H7 (cell line): ENCODE data around the gene GDE1. TPM values are rescaled to one million over a fixed set of nuclear protein-coding genes. Genes with fewer than 3 reads are reported as not detected.

ENCODE experiments used
- DNase-seq: peaks from one replicate; pipeline ENCODE4 v3.0.0; 2012
- H3K27me3 ChIP-seq: 2 replicates; pipeline ENCODE4 v1.6.0; 2011; ENCODE audit warnings: mild to moderate bottlenecking, low read length; ENCODE audit not compliant: control insufficient read depth, insufficient read depth
- H3K36me3 ChIP-seq: replicated peaks from 2 replicates; pipeline ENCODE4 v1.5.1; 2011; ENCODE audit warnings: low read length; ENCODE audit not compliant: control insufficient read depth, insufficient read depth
- H3K4me3 ChIP-seq: 2 replicates; pipeline ENCODE4 v1.5.1; 2011; ENCODE audit warnings: low read depth, mild to moderate bottlenecking, control low read depth, low read length, moderate library complexity; ENCODE audit not compliant: insufficient read depth
- total RNA-seq: library from RNA; depleted of rRNA; stranded (reverse); fragments of >200 nt; shearing (Covaris generic); gene quantifications from 2 replicates; pipeline ENCODE4 v1.2.3, GENCODE V29; 2014

GDE1 gene
- total RNA-seq, 1 experiment from 2014 or later, result 57.8 TPM

GRCh38 chr16:19486051-19486450 lies 35.8 kb downstream of the GDE1 start:
- Histone ChIP-seq H3K4me3 (no peak overlapping the region), H3K36me3 (no peaks in the 10 kb centered on the region), H3K27me3 (no peaks in the 10 kb centered on the region)
- DNase-seq, result no peak

GRCh38 chr16:19485611-19486010 lies 36.3 kb downstream of the GDE1 start:
- Histone ChIP-seq H3K36me3 (no peaks in the 10 kb centered on the region), H3K27me3 (no peaks in the 10 kb centered on the region), H3K4me3 (no peak overlapping the region)
- no peak for DNase-seq

GRCh38 chr16:19484096-19484495 lies 37.8 kb downstream of the GDE1 start:
- DNase-seq, result no peak
- no peaks in the 10 kb centered on the region for H3K27me3 ChIP-seq
- H3K36me3 ChIP-seq, result no peaks in the 10 kb centered on the region
- H3K4me3 ChIP-seq, result no peak overlapping the region

- no peaks in the 10 kb centered on the region for H3K27me3 ChIP-seq
- H3K36me3 ChIP-seq, result no peaks in the 10 kb centered on the region
- no peak overlapping the region for H3K4me3 ChIP-seq
- DNase-seq, result no peak
Observed at GRCh38 chr16:19482291-19482690, 39.6 kb downstream of the GDE1 start.

- H3K36me3 ChIP-seq, result no peaks in the 10 kb centered on the region
- H3K4me3 ChIP-seq, result no peak overlapping the region
- H3K27me3 ChIP-seq, result no peaks in the 10 kb centered on the region
- no peak for DNase-seq
Observed at GRCh38 chr16:19481769-19482168, 40.1 kb downstream of the GDE1 start.

GRCh38 chr16:19481296-19481695 lies 40.6 kb downstream of the GDE1 start:
- Histone ChIP-seq H3K4me3 (no peak overlapping the region), H3K36me3 (no peaks in the 10 kb centered on the region), H3K27me3 (no peaks in the 10 kb centered on the region)
- no peak for DNase-seq

- no peaks in the 10 kb centered on the region for H3K36me3 ChIP-seq
- H3K4me3 ChIP-seq, result no peak overlapping the region
- DNase-seq, result no peak
- no peaks in the 10 kb centered on the region for H3K27me3 ChIP-seq
Observed at GRCh38 chr16:19479302-19479721, 42.6 kb downstream of the GDE1 start.

- Histone ChIP-seq H3K4me3 (no peak overlapping the region), H3K36me3 (no peaks in the 10 kb centered on the region), H3K27me3 (no peaks in the 10 kb centered on the region)
- no peak for DNase-seq
Observed at GRCh38 chr16:19478505-19478904, 43.4 kb downstream of the GDE1 start.

GRCh38 chr16:19474617-19475016 lies 47.3 kb downstream of the GDE1 start:
- Histone ChIP-seq H3K4me3 (no peak overlapping the region), H3K36me3 (no peaks in the 10 kb centered on the region), H3K27me3 (no peaks in the 10 kb centered on the region)
- DNase-seq, result no peak

GRCh38 chr16:19472482-19472881 lies 49.4 kb downstream of the GDE1 start:
- H3K4me3 ChIP-seq, result no peak overlapping the region
- no peaks in the 10 kb centered on the region for H3K27me3 ChIP-seq
- no peak for DNase-seq
- no peaks in the 10 kb centered on the region for H3K36me3 ChIP-seq

GRCh38 chr16:19468300-19468699 lies 53.6 kb downstream of the GDE1 start:
- Histone ChIP-seq H3K27me3 (no peaks in the 10 kb centered on the region), H3K4me3 (no peak overlapping the region), H3K36me3 (no peaks in the 10 kb centered on the region)
- DNase-seq, result no peak

GRCh38 chr16:19463468-19464315 lies 58.2 kb downstream of the GDE1 start:
- Histone ChIP-seq H3K4me3 (no peak overlapping the region), H3K27me3 (no peaks in the 10 kb centered on the region), H3K36me3 (no peaks in the 10 kb centered on the region)
- no peak for DNase-seq

- Histone ChIP-seq H3K27me3 (no peaks in the 10 kb centered on the region), H3K36me3 (no peaks in the 10 kb centered on the region), H3K4me3 (no peak overlapping the region)
- DNase-seq, result no peak
Observed at GRCh38 chr16:19460397-19460796, 61.5 kb downstream of the GDE1 start.

- no peaks in the 10 kb centered on the region for H3K27me3 ChIP-seq
- no peaks in the 10 kb centered on the region for H3K36me3 ChIP-seq
- DNase-seq, result no peak
- no peak overlapping the region for H3K4me3 ChIP-seq
Observed at GRCh38 chr16:19458722-19459379, 63.0 kb downstream of the GDE1 start.
